Measurements from ENCODE around the gene SRSF4.
A peak's percentile ranks its signal among the peaks of the same experiment; 100 is the strongest.
"Not testable (repeated sequence)": the region's sequence is repeated elsewhere in the genome, so short reads cannot be mapped to it uniquely, and the experiment has no call there.

Gene SRSF4

DNA sequence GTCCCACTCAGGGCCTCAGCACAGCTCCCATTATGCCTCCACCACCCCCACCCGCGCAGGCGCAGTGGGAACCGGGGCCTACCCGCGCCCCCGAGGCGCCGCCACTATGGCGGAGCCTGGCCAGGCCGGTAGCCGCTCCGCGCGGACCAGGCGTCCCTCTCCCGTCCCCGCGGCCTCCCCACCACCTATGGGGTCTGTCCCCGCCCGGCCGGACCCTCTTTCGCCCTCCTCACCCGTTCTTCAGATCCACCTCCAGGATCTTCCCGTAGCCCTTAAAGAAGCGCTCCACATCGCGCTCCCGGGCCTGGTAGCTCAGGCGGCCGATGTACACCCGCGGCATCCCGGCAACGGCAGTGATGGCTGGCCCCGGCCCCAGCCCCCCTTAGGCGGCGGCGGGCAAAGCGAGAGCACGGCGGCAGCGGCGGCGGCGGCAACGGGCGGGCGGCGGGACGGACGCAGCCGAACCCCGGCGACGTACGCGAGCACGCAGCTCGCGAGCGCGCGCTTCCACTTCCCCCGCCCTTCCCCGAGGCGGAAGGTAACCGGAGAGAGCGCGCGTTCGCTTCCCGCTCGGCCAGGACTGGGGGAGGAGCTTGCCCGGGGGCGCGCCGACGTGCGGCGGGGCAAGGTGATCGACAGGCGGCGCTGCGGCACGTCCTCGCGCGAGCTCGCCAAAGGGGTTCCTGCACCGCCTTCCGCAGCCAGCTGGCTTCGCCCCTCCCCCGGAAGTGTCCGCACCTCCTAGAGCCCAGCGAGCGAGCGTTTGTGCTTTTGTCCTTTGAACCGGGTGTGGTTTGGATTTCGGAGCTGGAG is at the start of gene SRSF4:
TSS of gene SRSF4 (minus strand) at position 488 of the 813 bp plus-strand sequence. CDS start at position 340, 148 bp downstream.
- DNase-seq = peak; percentile 99

DNA sequence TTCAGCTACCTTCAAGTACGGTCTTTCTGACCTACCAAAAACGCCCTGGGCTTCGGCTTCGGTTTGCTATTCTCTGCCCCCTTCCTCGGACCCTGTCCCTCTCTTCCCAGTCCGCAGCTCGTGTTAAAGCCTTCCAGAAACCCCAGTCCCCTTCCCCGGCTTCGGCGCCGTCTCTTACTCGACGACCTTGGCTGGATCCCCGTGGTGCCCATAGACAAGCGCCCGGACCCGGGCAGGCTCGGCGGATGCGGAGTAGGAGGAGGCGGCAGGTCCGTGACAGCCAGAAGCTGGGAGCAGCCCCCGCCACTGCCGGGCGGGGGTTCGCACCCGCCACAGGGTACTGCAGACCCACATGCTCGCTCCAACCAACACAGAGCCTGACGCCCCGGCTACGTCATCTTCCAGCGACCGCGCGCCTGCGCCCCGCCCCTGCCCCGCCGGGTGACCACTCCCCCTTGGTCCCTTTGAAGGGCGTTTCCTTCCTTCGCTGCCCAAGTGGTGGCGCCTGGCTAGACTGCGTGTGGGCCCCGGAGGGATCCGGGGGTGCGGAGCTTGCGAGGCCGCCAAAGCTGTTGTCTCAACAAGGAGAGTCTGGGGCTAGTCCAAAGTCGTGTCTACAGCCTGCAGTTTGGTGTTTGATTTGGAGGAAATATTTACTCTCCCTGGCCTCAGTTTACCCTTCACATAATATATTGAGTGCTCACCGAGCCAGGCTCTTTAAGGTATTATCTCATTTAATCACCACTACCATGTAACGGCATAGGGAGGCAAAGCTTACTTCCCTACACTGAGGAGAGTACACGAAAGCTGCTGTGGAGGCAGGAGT is 49.1 kb upstream of the SRSF4 start, which contains the start of gene MECR:
TSS of gene MECR (minus strand) at position 382 of the 826 bp plus-strand sequence. CDS start at position 354, 28 bp downstream.
- peak; percentile 97 for DNase-seq

- no peak for DNase-seq
These were observed 48.5 kb upstream of the SRSF4 start for GRCh38 chr1:29230204-29230552.

- no peak for DNase-seq
These were observed 45.8 kb upstream of the SRSF4 start for GRCh38 chr1:29227511-29227910.

GRCh38 chr1:29225361-29225760 is 43.7 kb upstream of the SRSF4 start:
- DNase-seq = no peak

DNA sequence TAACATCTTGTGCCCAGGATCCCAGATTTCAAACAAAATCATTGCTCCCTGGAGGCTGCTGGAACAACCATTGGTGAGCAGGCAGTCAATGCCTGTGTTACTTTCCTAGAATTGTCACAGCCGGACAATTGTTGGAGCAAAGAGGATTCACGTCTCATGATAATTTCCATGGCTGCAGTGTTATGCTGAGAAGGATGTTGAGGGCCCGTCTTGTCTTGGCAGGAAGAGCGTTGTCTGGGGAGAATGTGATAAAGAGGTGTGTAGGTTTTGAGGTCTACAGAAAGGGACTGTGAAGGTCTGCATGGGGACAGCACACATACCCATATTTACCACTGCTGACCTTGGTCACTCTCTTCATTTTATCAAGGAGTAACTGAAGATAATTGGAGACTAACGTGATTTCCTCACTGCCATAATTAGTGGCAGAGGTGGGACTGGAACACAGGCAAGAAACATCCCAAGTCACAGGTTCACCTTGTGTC is 42.7 kb upstream of the SRSF4 start:
- DNase-seq = no peak

DNA sequence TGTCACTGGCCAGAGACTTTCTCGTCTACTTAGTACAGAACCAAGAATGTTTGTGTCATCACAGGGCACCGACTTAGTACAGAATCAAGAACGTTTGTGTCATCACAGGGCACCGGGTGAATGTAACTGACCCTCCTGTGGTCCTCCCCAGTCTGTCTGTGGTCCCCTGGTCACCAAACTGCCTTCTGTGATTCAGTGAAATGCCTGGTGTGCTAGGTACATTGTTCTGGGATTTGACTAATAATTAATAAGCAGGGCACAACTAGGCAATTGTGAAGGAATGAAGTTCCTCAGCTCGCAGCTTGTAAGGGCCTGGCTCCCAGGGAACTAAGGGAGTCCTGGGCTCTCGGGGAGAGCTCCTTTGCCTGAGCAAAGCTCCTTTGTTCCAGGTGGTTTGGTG is 41.8 kb upstream of the SRSF4 start:
- DNase-seq = no peak

DNA sequence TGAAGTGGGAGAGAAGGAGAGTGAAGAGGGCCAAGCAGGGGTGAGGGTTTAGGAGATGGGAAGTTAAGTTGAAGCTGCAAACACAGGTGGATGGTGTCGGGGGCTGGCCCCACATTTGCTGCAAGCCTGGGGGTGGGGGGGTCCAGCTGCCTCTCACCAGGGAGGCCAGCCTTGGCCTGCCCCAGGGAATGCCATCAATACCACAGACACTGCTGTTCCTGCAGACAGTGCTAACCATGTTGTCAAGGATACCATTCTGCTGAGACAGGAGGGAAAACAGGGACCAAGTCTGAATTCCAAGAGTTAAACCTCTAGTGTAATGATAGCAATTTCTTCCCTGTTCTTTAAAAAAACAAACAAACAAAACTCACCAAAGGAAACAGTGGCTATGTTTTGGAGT is 41.0 kb upstream of the SRSF4 start:
- no peak for DNase-seq

DNA sequence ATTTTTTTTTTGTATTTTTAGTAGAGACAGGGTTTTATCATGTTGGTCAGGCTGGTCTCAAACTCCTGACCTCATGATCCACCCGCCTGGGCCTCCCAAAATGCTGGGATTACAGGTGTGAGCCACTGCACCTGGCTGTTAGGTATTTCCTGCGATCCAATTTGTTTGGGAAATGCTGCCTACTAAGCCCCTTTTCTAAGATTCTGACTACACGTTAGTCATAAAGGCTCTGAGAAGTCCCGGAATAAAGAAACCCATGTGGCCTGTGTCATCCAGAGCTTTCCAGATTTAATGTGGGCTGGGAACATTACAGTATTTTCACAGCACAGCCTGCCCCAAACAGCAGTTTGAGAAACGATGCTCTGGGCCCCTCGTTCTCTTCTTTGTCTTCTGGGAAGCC is 40.6 kb upstream of the SRSF4 start:
- DNase-seq = not testable (repeated sequence)

GRCh38 chr1:29221296-29221695 is 39.6 kb upstream of the SRSF4 start:
- DNase-seq = no peak

DNA sequence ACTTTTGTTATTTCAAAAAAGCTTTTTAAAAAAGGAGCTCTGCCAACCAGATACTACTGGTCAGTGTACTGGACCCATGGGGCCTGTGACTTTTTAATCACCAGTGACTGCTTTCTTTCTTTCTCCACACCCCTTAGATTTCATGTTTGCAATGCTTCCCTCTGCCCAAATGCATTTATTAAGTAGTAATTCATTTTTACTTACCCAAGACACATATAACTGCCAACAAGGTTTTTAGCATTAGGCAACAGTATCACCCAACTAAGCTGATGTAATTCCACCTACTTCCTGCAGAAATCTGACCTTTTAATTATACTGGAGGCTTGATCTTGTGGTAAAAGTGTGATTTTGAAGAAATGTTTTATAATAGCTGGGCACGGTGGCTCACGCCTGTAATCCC is 36.5 kb upstream of the SRSF4 start:
- DNase-seq = no peak

- no peak for DNase-seq
These were observed 35.9 kb upstream of the SRSF4 start for GRCh38 chr1:29217633-29218032.

GRCh38 chr1:29213055-29213454 is 31.4 kb upstream of the SRSF4 start:
- DNase-seq = no peak

DNA sequence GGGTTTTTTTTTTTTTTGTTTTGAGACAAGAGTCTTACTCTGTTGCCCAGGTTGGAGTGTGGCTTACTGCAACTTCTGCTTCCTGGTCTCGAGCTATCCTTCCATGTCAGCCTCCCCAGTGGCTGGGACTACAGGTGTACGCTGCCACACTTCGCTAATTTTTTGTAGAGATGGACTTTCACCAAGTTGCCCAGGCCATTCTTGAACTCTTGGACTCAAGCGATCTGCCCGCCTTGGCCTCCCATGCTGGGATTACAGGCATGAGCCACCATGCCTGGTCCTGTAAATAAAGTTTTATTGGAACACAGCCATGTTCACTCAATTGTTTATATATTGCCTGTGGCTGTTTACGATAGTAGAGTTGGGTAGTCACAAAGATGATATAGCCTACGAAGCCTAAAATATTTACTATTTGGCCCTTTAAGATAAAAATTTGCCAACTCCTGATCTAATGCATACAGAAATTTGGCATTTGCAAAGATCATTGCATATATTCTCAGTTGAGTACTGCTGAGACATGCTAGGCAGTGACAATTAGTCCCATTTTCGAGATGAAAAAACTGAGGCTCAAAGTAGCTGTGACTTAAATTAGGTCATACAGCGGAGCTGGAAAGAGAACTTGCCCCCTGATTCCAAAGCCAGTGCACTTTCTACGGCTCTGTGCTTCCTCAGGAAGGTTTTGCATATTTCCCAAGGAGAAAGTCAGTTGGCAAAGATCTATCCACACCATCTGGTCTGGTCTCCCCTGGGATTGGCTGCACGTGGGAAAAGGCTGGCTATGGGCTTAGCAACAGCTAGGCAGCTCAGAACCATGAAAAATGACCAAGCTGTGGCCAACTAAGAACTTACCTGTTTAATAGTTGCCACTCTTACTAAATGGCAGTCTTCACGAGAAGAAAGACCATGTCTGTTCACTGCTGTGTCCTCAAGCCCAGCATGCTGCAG is 29.7 kb upstream of the SRSF4 start:
- DNase-seq = no peak

DNA sequence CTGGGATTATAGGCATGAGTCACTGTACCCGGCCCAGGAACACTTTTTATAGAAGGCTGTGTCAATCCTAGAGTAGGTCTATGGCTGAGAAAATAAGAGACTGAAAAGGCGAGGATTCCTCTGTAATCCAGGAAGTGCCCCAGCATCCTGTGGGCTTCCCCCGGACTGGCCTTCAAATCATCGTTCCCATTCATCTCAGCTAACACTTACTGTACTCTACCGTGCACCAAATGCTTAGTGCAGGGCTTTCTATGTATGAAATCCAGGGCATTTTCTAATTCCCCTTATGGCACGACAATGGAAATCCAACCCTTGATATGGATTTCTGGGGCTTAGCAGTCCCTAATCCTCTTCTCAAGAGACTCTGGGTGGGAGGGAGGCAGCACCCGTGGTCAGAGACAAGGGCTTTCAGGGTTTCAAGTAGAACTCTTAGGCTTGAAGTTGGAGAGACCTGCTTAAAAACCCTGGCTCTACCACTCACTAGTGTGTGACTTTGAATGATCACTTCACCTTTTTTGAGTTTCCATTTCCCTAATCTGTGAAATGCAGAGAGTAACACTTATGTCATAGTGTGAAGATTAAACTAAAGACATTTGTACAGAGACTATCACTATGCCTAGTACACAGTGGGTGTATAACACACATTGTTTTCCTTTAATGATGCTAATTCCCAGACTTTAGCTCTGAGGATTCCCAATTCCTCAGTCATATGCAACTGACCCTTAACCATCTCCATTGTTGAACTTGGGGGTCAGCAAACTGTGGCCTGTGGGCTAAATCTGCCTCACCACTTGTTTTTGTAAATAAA is 28.8 kb upstream of the SRSF4 start:
- no peak for DNase-seq

- no peak for DNase-seq
These were observed 27.5 kb upstream of the SRSF4 start for GRCh38 chr1:29209173-29209572.

GRCh38 chr1:29208442-29208841 is 26.7 kb upstream of the SRSF4 start:
- no peak for DNase-seq

GRCh38 chr1:29202584-29203340 is 21.1 kb upstream of the SRSF4 start:
- DNase-seq = peak; percentile 88

DNA sequence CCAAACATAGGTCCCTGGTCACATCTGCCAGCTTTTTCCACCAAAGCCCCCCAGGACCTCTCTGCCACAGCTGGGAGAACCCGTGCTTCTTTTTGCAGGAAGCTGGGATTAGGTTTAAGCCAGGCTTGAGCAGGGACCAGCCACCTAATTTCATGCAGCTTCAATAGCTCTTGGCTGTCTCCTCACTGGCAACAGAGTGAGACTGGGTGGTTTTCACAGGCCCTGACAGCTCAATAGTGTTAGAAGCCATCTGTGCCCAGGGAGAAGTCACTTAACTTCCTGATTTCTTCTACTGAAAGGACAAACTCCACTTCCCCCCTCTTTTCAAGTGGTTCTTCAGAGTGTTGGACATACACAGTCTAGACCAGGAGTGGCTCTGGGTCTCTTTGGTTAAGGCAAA is 20.4 kb upstream of the SRSF4 start:
- DNase-seq = no peak

DNA sequence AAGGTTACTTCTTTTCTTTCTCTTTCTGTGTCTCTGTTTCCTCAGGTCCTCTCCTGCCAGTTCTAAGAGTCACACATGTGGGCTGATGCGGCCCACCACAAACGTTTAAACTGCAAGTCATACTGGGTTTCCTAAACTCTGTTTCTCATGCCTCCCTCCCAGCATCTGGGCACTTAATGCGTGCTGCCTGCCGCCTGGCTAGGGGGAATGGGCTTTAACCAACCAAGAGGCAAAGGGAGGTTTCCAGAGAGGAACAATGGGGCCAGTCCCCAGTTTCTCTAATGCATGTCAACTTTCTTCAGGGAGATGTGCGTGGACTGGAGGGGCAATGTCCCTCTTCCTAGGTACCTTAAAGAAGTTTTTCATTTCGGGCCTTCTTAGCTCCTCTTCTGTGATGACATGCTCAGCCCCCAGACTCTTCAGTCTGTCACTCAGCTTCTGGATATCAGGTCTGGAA is 19.9 kb upstream of the SRSF4 start:
- DNase-seq = no peak
